CD4-positive, alpha-beta T cell treated with Interleukin-4 for 1 hour (primary cell): ENCODE results near the gene CADPS.

Experiments used
- DNase-seq, 2 donors: peaks; one replicate each; pipeline ENCODE4 v3.0.0-alpha.2; 2020 to 2022

The CADPS gene

GRCh38 chr3:62732183-62732904 is 142.9 kb downstream of the CADPS start:
- no peak for DNase-seq

GRCh38 chr3:62727981-62728380 is 147.2 kb downstream of the CADPS start:
- no peak for DNase-seq

DNA sequence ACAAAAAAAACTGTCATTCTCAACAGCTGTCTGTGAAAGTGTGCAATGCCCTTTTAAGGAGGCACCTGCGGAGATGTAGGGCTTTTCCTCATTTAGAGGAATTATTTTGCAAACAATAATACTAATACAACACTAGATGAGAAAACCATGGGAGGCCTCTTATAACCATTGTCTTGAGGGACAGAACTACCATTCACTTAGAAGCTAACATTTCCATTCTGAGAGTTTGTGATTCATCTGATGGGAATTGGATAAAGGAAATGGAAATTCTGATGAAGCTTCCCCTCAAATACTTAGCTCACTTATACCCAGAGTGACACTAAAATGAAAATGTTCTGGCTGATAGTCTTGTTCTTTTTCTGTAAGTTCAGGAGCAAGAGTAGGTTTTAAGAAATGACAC is 147.7 kb downstream of the CADPS start:
- no peak for DNase-seq

DNA sequence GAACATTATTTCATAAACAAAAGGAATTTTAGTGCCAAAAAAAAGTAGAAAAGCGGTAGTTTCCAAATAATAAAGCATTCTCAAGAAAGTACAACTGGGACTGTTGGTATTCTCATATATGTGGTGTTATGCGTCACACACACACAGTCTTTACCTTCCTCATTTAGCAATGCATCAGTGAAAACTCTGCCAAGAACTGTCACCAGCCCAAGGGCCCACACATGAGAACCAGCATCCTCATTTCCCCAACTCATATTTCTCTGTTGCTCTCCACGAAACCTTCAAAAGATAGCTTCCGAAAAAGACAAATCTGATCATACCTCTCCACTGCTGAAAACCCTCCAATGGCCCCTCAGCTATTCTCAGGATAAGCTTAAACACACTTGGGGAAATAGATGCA is 150.7 kb downstream of the CADPS start:
- no peak for DNase-seq

DNA sequence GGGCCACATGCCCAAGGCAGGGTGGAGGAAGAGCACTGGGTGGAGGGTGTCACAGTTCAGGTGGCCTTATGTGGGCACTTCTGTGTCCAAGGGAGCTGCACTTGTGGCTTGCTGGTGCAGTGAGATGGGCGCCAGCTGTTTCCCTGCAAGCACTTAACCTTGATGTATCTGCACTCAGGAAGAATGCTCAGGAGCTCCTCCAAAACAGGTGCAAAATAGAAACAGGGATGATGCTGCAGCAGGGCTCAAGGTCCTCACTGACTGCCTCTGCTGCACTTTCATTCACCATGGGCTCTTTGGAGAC is 151.3 kb downstream of the CADPS start:
- no peak for DNase-seq

DNA sequence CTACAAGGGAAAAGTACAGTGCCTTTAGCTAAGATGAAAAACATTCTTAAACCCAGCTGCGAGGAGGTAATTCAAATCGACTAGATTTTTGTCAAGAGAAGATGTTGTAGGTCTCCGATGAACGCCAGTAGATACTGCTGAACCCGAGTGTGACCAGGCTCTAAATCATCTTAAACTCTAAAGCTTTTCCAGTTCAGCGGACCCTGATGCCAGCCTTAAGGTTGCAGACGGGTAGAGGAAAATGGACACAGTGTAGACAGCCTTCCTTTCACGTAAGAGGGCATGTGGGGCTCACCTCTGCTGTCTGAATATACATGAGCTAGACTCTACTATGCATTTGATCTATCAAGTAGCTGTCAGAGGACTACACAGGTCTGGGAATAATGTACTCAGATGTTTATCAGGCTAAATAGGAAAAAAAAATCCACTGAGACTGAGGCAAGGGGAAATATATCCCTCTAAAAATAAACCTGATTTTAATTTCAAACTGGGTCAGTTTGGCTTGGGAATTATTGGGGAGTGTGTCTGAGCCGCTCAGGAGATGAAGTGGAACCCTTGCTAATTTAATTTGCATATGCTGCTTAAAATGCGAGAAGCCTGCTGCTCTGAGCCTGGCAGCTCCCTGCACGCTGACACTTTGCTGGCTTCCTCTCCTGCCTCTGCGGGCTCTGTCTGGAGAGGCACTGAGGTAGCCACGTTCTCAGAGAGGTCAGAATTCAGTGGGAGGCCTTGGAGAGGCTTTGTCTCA is 151.9 kb downstream of the CADPS start:
- no peak for DNase-seq

GRCh38 chr3:62722344-62722743 is 152.9 kb downstream of the CADPS start:
- DNase-seq, result no peak

- DNase-seq, result no peak
These were observed 156.5 kb downstream of the CADPS start for GRCh38 chr3:62718515-62719320.

DNA sequence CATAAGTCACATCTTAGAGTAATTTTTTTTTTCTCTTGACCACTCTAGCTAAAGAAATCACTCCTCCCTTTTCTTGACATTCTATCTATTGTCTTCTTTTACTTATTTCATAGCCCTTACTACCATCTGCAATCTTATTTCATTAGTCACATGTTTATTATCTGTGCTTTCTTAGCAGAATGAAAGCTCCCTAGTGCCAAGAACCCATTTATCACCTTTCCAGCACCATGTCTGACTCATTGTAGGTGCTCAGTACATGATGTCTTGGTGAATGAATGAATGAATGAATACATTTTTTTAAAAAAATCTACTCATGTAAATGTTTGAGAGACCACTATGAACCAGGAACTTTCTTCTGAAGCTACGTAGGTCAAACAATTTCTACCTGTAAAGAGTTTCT is 157.2 kb downstream of the CADPS start:
- DNase-seq, result no peak

DNA sequence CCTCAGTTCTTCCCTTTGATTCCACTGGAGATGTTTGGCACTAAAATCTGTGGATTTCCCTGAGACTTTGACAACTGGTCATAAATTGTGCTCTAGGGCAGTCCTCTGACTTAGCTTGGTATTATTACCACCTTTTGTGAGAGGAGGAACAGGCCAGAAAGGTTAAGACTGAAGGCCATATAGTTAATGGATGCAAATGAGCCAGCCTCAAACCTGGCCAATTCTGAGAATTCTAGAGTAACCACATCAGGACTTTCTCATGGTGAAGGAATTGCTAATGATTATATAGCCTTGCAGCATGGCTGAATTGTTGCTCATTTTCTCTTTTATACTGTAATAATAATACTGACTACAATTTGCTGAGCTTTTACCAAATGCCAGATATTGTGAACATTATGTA is 162.5 kb downstream of the CADPS start:
- no peak for DNase-seq

- DNase-seq, result no peak
These were observed 164.5 kb downstream of the CADPS start for GRCh38 chr3:62710751-62711150.

- DNase-seq, result no peak
These were observed 166.4 kb downstream of the CADPS start for GRCh38 chr3:62708638-62709373.

DNA sequence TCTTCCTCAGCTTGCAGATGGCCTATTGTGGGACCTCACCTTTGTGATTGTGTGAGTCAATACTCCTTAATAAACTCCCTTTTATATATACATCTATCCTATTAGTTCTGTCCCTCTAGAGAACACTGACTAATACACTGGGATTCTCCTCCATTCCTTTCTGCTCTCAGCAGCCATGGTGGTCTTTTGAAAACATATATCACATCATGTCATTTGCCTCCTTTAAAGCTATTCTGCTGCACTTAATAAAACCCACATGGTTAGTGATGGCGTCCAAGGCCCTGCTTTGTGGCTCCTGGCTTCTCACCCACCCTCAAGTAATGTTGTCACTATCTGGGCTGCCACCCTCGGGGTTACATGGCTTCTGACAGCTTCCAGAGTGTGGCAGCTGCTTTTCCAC is 169.5 kb downstream of the CADPS start:
- no peak for DNase-seq

- no peak for DNase-seq
These were observed 171.6 kb downstream of the CADPS start for GRCh38 chr3:62703451-62704167.

- no peak for DNase-seq
These were observed 174.9 kb downstream of the CADPS start for GRCh38 chr3:62700357-62700756.

GRCh38 chr3:62699728-62700127 is 175.5 kb downstream of the CADPS start:
- no peak for DNase-seq

DNA sequence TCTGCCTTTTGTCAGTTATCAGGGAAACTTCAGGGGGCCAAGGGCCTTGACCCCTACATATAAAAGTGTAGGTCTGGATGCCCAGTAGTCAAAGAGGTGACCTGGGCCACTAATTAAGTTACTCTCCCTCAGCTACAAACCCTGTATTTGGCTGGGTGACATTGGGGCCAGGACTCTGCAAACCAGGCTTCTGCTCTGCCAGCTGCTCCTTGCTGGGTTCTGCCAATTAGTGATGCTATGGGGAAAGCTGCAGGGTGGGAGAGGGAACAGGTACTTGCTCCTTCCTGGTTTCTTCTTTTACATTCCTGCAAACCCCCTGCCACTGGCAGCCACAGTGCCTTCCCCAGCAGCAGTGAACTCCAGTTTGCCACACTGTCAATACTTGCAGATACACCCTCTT is 179.2 kb downstream of the CADPS start:
- no peak for DNase-seq

DNA sequence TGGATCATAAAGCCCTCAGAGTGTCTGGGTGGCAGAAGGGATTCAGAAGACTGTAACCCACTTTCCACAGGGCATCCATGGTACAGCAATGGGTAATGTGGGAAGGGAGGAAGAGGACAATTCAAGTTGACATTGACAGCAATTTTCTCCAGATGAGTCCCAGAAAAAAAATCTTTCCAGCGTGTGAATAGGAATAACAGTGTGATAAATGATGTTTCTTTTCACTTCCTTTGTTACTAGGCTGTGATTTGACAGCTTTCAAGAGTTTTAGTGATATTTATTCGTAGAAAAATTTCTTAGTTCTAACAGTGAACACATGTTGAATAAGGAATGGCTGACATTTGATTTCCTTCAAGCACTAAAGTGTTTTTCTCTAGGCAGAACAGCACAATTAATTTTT is 186.4 kb downstream of the CADPS start:
- DNase-seq, result no peak

DNA sequence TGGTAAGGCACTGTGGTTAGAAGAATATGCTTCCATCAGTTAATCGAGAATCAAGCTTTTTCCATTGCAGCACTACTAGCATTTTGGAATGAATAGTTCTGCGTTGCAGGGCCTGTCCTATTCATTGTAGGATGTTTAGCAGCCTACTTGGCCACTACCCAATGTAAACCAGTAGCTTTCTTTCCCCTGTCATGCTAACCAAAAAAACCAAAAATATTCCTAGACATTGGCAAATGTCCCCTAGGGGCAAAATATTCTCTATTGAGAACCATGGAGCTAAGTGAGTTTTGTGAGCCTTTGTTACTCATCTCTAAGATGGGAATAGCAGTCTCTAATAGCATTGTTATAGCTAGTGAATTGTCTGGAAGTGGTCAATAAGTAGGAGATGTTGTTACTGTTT is 187.2 kb downstream of the CADPS start:
- DNase-seq, result no peak

DNA sequence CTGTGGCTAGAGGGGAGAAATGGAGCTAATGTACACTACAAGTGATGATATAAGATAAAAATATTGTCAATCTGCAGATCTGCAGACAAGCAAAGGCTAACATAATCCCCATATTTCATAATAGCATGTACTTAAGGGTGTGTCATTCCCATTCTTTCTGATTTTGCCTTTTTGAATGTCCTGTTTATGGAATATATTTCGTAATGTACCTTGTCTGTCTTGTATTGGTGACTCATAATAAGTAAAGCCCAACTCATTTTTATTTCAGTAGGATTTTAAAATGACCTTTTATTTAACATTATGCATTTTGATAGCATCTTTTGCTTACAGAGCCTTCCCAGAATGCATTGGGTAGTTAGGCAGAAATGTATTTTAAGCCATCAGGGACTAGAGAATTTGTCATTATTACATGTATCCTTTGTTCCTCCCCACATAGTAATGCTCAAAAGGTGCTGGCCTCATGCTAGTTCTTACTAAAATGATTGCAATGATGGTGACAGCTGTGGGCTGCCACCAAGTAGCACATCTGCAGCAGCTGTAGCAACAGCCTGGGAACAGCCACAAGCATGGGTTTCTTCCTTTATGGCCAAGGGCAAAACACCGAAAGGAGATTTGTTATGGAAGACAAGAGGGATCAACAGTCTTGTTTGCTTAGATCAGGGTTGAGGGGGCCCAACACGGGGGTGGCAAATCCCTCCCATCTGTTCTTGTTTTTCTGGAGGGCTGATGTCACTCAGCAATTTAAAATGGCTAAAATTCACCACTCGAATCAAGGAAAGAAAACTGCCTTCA is 188.5 kb downstream of the CADPS start:
- no peak for DNase-seq

- DNase-seq, result no peak
These were observed 192.4 kb downstream of the CADPS start for GRCh38 chr3:62682826-62683225.

DNA sequence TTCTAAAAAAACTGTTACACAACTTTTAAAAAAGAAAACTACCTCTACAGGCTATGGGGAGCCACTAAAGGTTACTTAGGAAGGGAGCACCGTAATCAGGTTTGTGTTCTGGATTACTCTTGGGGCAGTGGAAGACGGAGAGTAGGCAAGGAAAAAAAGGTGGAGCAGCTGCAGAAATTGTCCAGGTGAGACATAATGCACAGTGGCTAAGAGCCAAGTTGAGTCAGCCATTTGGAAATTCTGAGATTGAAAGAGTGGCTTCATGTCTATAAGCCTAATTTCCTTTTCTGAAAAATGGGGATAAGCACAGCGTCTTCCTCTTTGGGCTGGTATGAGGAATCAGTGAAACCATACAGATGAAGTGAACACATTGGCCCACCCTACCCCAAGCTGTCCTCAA is 195.2 kb downstream of the CADPS start:
- DNase-seq, result no peak
